IPS-NIHi7 (cell line): ENCODE measurements around the gene SPEM3.

Source experiments
- DNase-seq: peaks from one replicate; pipeline ENCODE4 v3.0.0; 2012; ENCODE audit warnings: mixed read lengths; ENCODE audit errors: extremely low spot score

The SPEM3 gene

GRCh38 chr17:7428557-7428956 is at the start of gene SPEM3:
Gene SPEM3, plus strand, starts transcription at chr17:7428857. Its CDS starts 46 bp downstream, at chr17:7428903.
- DNase-seq = no peak

- DNase-seq = no peak
These were observed 49.5 kb upstream of the SPEM3 start for GRCh38 chr17:7379134-7379533.

GRCh38 chr17:7380321-7380720 is 48.3 kb upstream of the SPEM3 start:
- DNase-seq = peak; percentile 35

GRCh38 chr17:7380855-7381683 is 47.6 kb upstream of the SPEM3 start, which contains the start of gene TNK1:
Gene TNK1, plus strand, starts transcription at chr17:7381089. Its CDS starts 1,838 bp downstream, at chr17:7382927.
- DNase-seq = peak; percentile 68

- DNase-seq = no peak
These were observed 45.8 kb upstream of the SPEM3 start for GRCh38 chr17:7382901-7383300.

GRCh38 chr17:7383371-7383741 is 45.3 kb upstream of the SPEM3 start:
- no peak for DNase-seq

GRCh38 chr17:7383742-7384488 is 44.7 kb upstream of the SPEM3 start:
- peak; percentile 96 for DNase-seq

GRCh38 chr17:7384489-7385081 is 44.1 kb upstream of the SPEM3 start:
- no peak for DNase-seq

- DNase-seq = no peak
These were observed 39.8 kb upstream of the SPEM3 start for GRCh38 chr17:7388856-7389255.

GRCh38 chr17:7389924-7390910 is 38.4 kb upstream of the SPEM3 start:
- DNase-seq = no peak

GRCh38 chr17:7391307-7391706 is 37.4 kb upstream of the SPEM3 start:
- DNase-seq = no peak

GRCh38 chr17:7392696-7393612 is 35.7 kb upstream of the SPEM3 start:
- no peak for DNase-seq

GRCh38 chr17:7393613-7394451 is 34.8 kb upstream of the SPEM3 start:
- DNase-seq = peak; percentile 73

GRCh38 chr17:7394452-7395191 is 34.0 kb upstream of the SPEM3 start, which contains the start of gene PLSCR3:
Gene PLSCR3, minus strand, starts transcription at chr17:7394525. Its CDS starts 415 bp downstream, at chr17:7394110.
- DNase-seq = peak; percentile 94

GRCh38 chr17:7396147-7396546 is 32.5 kb upstream of the SPEM3 start:
- no peak for DNase-seq

GRCh38 chr17:7398612-7399011 is 30.0 kb upstream of the SPEM3 start:
- no peak for DNase-seq

GRCh38 chr17:7403043-7403726 is 25.5 kb upstream of the SPEM3 start:
- no peak for DNase-seq

GRCh38 chr17:7403727-7403976 is 25.0 kb upstream of the SPEM3 start:
- peak; percentile 73 for DNase-seq
